GM12872 (cell line): Measurements from ENCODE around the gene RBMS1.

Experiments used
- TF ChIP-seq, protein P1 (sequence below): IDR thresholded peaks from 3 replicates; pipeline ENCODE4 v1.5.1; 2011; ENCODE audit warnings: low read depth, mild to moderate bottlenecking, low read length, moderate library complexity; ENCODE audit not compliant: insufficient read depth

Gene RBMS1

GRCh38 chr2:160232905-160233475 lies 260.6 kb downstream of the RBMS1 start:
- TF ChIP-seq, protein P1, sequence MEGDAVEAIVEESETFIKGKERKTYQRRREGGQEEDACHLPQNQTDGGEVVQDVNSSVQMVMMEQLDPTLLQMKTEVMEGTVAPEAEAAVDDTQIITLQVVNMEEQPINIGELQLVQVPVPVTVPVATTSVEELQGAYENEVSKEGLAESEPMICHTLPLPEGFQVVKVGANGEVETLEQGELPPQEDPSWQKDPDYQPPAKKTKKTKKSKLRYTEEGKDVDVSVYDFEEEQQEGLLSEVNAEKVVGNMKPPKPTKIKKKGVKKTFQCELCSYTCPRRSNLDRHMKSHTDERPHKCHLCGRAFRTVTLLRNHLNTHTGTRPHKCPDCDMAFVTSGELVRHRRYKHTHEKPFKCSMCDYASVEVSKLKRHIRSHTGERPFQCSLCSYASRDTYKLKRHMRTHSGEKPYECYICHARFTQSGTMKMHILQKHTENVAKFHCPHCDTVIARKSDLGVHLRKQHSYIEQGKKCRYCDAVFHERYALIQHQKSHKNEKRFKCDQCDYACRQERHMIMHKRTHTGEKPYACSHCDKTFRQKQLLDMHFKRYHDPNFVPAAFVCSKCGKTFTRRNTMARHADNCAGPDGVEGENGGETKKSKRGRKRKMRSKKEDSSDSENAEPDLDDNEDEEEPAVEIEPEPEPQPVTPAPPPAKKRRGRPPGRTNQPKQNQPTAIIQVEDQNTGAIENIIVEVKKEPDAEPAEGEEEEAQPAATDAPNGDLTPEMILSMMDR: no peak

DNA sequence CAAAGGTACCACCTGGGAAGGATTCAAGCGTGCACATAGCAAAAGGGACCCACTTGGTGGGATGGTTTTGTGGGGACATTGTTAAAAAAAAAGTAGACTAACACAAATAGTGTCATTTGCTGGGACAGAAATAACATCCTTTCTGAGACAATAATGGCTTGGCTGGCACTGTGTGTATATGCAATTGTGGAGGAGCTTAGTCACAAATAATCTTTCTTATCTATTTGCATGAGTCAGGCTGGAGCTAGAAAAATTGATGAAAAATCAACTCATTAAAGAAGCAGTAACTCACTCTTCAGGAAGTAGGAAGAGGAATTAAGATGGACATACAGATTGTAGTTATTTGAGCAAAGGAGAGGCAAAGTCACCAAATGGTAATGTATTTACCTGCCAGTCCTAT lies 264.0 kb downstream of the RBMS1 start:
- TF ChIP-seq, protein P1: no peak

DNA sequence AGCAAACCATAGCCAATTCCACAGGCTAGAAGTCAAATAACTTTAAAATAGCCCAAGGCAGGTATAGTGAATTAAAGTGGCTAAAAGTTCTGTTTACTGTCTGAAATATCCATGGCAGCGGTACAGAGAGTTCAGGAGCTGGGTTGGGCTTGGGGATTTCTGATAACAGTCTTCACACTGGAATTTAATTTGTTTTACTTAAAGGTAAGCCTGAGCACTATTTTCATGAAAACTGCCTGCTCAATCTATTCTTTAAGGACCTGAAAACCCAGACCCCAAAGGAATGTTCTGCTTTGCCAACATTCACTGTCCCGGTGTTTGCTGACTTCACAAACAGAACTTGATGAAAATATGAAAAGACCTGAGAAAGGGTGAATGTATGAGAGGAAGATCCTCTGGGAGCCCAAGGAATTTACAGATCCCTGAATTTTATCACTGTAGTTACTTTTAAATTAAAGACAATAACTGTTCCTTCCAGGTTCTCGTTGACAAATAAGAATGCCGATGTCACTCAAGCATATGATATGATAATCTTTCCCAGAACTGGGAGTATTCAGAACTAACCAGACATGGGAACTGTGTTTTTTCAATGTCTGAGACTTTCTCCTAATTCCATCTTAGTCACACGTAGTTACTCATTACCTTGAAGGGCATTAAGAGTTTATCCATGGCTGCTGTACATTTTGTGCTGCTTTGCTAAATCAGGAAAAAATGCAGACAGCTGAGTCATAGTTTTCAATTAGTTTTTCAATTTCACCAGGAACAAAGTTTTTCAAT lies 265.3 kb downstream of the RBMS1 start:
- TF ChIP-seq, protein P1: no peak

DNA sequence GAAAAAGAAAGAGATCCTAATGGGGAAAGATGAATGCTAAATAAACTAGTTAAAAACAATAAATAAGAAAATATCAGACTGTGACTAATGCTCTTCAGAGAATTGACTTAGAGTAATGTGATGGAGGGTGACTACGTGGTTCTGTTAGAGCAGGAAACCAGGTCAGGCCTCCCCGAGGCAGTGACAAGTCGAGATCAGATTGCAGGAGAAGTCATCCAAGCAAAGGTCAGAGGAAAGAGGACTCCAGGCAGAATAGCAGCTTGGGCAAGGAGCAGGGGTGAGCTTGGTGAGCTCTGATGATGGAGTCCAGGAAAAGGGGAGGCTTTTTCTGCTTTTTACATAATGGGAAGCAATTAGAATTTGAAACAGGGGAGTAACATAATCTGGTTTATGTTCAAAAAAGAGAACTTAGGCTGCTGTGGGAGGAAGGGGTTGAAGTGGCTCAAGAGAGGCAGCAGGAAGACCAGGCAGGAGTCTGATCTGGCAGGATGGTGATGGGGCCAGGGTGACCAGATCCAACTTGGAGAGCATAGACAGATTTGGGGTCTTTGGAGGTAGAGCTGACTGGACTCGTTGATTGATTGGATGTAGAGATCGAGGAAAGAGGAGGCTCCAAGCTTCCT lies 266.2 kb downstream of the RBMS1 start:
- TF ChIP-seq, protein P1: no peak

- TF ChIP-seq, protein P1: no peak
These were observed 267.2 kb downstream of the RBMS1 start for GRCh38 chr2:160226367-160226766.

DNA sequence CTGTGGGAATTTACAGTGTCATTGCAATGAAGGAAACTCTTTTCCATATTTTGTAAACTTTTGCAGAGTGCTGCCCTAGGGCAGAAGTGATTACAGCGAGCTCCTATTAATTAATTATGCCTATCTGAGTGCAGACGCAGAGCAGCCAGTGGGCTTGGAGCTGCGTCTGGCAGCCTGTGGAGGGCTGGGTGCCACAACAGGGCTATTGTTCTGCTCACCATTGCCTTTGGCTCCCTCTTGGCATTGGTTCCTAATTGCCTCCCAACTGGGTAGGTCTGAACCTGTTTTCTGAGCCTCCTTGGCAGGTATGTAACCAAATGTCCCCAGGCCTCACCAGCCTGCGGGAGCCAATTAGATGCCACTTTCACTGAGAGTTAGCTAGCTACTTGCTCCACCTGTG lies 267.9 kb downstream of the RBMS1 start:
- TF ChIP-seq, protein P1: no peak

- TF ChIP-seq, protein P1: no peak
These were observed 269.1 kb downstream of the RBMS1 start for GRCh38 chr2:160224507-160224906.
